Left lung (tissue), 10 donors: ENCODE data around the gene MSH5. TPM values are rescaled to one million over a fixed set of nuclear protein-coding genes. Genes with fewer than 3 reads are reported as not detected.
A peak's percentile ranks its signal among the peaks of the same experiment; 100 is the strongest.

Experiments
- ATAC-seq: fragments of 200-7000 bp; cut with Tn5 transposase; one replicate; pipeline ENCODE4 v1.9.1; 2020; ENCODE audit warnings: moderate library complexity
- DNase-seq, 4 donors: peaks; one replicate each; pipeline ENCODE4 v3.0.0-alpha.2; 2013 to 2020
- H3K27ac ChIP-seq, 2 donors: fragments of 200-600 bp; sonication (generic) in 1 of 2; one replicate each; pipeline versions ENCODE4 v1.5.0 to v1.8.0; 2020 to 2021
- H3K27me3 ChIP-seq, 2 donors: fragments of 200-600 bp; sonication (generic) in 1 of 2; one replicate each; pipeline versions ENCODE4 v1.5.0 to v1.8.0; 2020 to 2021
- H3K36me3 ChIP-seq, 2 donors: fragments of 200-600 bp; sonication (generic) in 1 of 2; one replicate each; pipeline versions ENCODE4 v1.5.0 to v1.8.0; 2020 to 2021
- H3K4me1 ChIP-seq, 2 donors: fragments of 200-600 bp; one replicate each; pipeline ENCODE4 v1.8.0; 2021
- H3K4me3 ChIP-seq, 2 donors: fragments of 200-600 bp; sonication (generic) in 1 of 2; one replicate each; pipeline versions ENCODE4 v1.5.0 to v1.8.0; 2020 to 2021; ENCODE audit warnings: mild to moderate bottlenecking in 1 of 2
- H3K9me3 ChIP-seq, 2 donors: fragments of 200-600 bp; sonication (generic) in 1 of 2; one replicate each; pipeline versions ENCODE4 v1.5.0 to v1.8.0; 2020 to 2021
- intact Hi-C, 2 donors: fragments of 100-400 bp; cut with DNase I; formaldehyde crosslinking; loops; one replicate each; pipeline versions ENCODE4 v1.11.2 to v1.14.2; 2022
- polyA plus RNA-seq, 6 donors: library from polyadenylated mRNA; unstranded; fragments of 120-200 nt; gene quantifications; one replicate each; pipeline ENCODE4 v1.2.1, GENCODE V29; 2013; ENCODE audit not compliant: insufficient read length in 6 of 6
- total RNA-seq, 2 donors: library from RNA; stranded (reverse); fragmentation: NEBNext Ultra II Directional; extraction: Animal tissue kit (Norgen Biotek cat#: 25700); gene quantifications; one replicate each; pipeline ENCODE4 v1.2.1, GENCODE V29; 2021
- TF ChIP-seq, protein P1 (sequence below), 2 donors: fragments of 200-600 bp; sonication (generic) in 1 of 2; IDR thresholded peaks; one replicate each; pipeline versions ENCODE4 v1.5.0 to v1.8.0; 2021; ENCODE audit warnings: antibody characterized with exemption in 2 of 2
- donor health status: DM: no; HTN: yes; CAD: no.
- donor health status: DM: no; HTN: no; CAD: no.

MSH5 gene
- total and polyA plus RNA-seq, 8 donors, result 9.7 to 49.8 (median 36.7) TPM

GRCh38 chr6:31700740-31701401, 38.9 kb upstream of the MSH5 start:
- intact Hi-C loops, result no loop called here
- Histone ChIP-seq H3K9me3 (no peaks in the 10 kb centered on the region), H3K4me3 (peak overlapping the region in 1 of 2 donors; percentile 87), H3K27me3 (no peaks in the 10 kb centered on the region), H3K4me1 (peaks cover 13 to 36% of the 10 kb centered on the region in 2 donors), H3K27ac (no peak overlapping the region), H3K36me3 (peaks cover 0 to 37% of the 10 kb centered on the region in 2 donors)
- DNase-seq, result peak in 1 of 4 donors; percentile 2
- no peak for ATAC-seq
- TF ChIP-seq, protein P1, sequence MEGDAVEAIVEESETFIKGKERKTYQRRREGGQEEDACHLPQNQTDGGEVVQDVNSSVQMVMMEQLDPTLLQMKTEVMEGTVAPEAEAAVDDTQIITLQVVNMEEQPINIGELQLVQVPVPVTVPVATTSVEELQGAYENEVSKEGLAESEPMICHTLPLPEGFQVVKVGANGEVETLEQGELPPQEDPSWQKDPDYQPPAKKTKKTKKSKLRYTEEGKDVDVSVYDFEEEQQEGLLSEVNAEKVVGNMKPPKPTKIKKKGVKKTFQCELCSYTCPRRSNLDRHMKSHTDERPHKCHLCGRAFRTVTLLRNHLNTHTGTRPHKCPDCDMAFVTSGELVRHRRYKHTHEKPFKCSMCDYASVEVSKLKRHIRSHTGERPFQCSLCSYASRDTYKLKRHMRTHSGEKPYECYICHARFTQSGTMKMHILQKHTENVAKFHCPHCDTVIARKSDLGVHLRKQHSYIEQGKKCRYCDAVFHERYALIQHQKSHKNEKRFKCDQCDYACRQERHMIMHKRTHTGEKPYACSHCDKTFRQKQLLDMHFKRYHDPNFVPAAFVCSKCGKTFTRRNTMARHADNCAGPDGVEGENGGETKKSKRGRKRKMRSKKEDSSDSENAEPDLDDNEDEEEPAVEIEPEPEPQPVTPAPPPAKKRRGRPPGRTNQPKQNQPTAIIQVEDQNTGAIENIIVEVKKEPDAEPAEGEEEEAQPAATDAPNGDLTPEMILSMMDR (IDR thresholded peaks at IDR 0.05), result no peak

GRCh38 chr6:31701666-31702404, 38.0 kb upstream of the MSH5 start:
- H3K27me3 ChIP-seq, result no peaks in the 10 kb centered on the region
- ATAC-seq (peak; percentile 1), DNase-seq (peak in 1 of 4 donors; percentile 20)
- peaks cover 13 to 36% of the 10 kb centered on the region in 2 donors for H3K4me1 ChIP-seq
- intact Hi-C loops, result no loop called here
- TF ChIP-seq, protein P1 (IDR thresholded peaks at IDR 0.05), result no peak
- peaks cover 0 to 28% of the 10 kb centered on the region in 2 donors for H3K36me3 ChIP-seq
- H3K4me3 ChIP-seq, result peak overlapping the region; percentile 80 to 87
- peak overlapping the region; percentile 97 to 99 for H3K27ac ChIP-seq
- no peaks in the 10 kb centered on the region for H3K9me3 ChIP-seq

DNA sequence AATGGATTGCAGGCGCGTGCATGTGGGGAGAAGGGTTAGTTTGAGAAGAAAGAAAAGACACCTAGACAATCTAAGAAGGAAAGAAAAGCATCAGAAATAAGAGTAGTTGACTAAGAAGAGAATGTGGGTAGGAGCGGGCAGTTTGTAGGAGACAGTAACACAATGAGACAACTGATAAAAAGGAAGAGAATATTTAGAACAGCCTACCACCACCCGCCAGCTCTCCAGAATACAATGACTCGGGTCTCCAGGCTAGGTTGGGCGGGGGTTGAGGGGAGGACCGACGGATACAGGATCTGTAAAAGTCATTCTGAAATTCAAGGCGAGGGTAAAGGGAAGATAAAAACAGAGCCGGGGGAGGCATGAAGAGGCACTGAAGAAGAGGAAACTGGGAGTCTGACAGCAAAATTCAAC, 37.4 kb upstream of the MSH5 start:
- Histone ChIP-seq H3K9me3 (no peaks in the 10 kb centered on the region), H3K36me3 (peaks cover 0 to 25% of the 10 kb centered on the region in 2 donors), H3K4me3 (peak overlapping the region; percentile 80 to 87), H3K4me1 (peaks cover 13 to 36% of the 10 kb centered on the region in 2 donors), H3K27me3 (no peaks in the 10 kb centered on the region), H3K27ac (peak overlapping the region; percentile 97 to 99)
- intact Hi-C loops, result no loop called here
- TF ChIP-seq, protein P1 (IDR thresholded peaks at IDR 0.05), result no peak
- no peak for DNase-seq
- ATAC-seq, result peak; percentile 24

GRCh38 chr6:31702819-31703716, 36.7 kb upstream of the MSH5 start, which contains the start of gene ABHD16A:
ABHD16A (minus strand) TSS chr6:31703324; CDS start chr6:31703281, 43 bp downstream.
- Histone ChIP-seq H3K36me3 (peaks cover 0 to 25% of the 10 kb centered on the region in 2 donors), H3K27ac (peak within 1 kb of the TSS; percentile 97 to 99), H3K4me3 (peak within 1 kb of the TSS; percentile 80 to 87), H3K9me3 (no peaks in the 10 kb centered on the region), H3K4me1 (peaks cover 13 to 36% of the 10 kb centered on the region in 2 donors), H3K27me3 (no peaks in the 10 kb centered on the region)
- TF ChIP-seq, protein P1 (IDR thresholded peaks at IDR 0.05), result no peak
- ATAC-seq (peak; percentile 99), DNase-seq (peak; percentile 99 to 100 (median 99))
- intact Hi-C loops, result no loop called here
